A673 (cell line): Measurements from ENCODE around the gene KCNJ5. TPM values are rescaled to one million over a fixed set of nuclear protein-coding genes. Genes with fewer than 3 reads are reported as not detected.

Experiments
- BruUV-seq: library from RNA; stranded (reverse); fragments of 400-500 nt; replicated peaks from 2 replicates; lab custom pipeline; 2021; lab: Mats Ljungman, UMichigan
- CTCF ChIA-PET: fragments of 300-600 bp; sonication (Branson Sonifier 250); formaldehyde crosslinking; loops from one replicate; lab custom pipeline; 2022; ENCODE audit warnings: antibody characterized with exemption; lab: Charles Lee
- POLR2A ChIA-PET: fragments of 300-600 bp; sonication (Branson Sonifier 250); formaldehyde crosslinking; loops from one replicate; lab custom pipeline; 2022; ENCODE audit warnings: antibody characterized with exemption; ENCODE audit not compliant: low non-redundant PET; lab: Charles Lee
- DNase-seq: peaks from one replicate; pipeline ENCODE4 v3.0.0-alpha.2; 2015; ENCODE audit warnings: low spot score
- H3K27ac ChIP-seq: fragments of 200-600 bp; sonication (generic); 2 replicates; pipeline ENCODE4 v1.5.1; 2016; ENCODE audit warnings: mixed run types, low read depth, mild to moderate bottlenecking, mixed read lengths, antibody characterized with exemption, low read length; ENCODE audit not compliant: poor library complexity, severe bottlenecking
- H3K27me3 ChIP-seq: fragments of 200-600 bp; sonication (generic); replicated peaks from 2 replicates; pipeline ENCODE4 v1.6.1; 2017; ENCODE audit warnings: mixed run types, low read depth, mild to moderate bottlenecking, mixed read lengths, antibody characterized with exemption, low read length; ENCODE audit not compliant: insufficient read depth, poor library complexity
- H3K36me3 ChIP-seq: fragments of 200-600 bp; sonication (generic); 2 replicates; pipeline ENCODE4 v1.6.1; 2016; ENCODE audit warnings: mixed run types, mild to moderate bottlenecking, mixed read lengths, antibody characterized with exemption, low read length; ENCODE audit not compliant: insufficient read depth, poor library complexity, severe bottlenecking
- H3K4me1 ChIP-seq: fragments of 200-600 bp; sonication (generic); 2 replicates; pipeline ENCODE4 v1.6.1; 2017; ENCODE audit warnings: mixed run types, mild to moderate bottlenecking, mixed read lengths, antibody characterized with exemption, low read length; ENCODE audit not compliant: insufficient read depth, poor library complexity, severe bottlenecking
- H3K4me3 ChIP-seq: fragments of 200-600 bp; sonication (generic); 2 replicates; pipeline ENCODE4 v1.5.1; 2016; ENCODE audit warnings: low read depth, mixed run types, mild to moderate bottlenecking, mixed read lengths, low read length; ENCODE audit not compliant: poor library complexity, severe bottlenecking
- H3K9me3 ChIP-seq: fragments of 200-600 bp; sonication (generic); 2 replicates; pipeline ENCODE4 v1.6.1; 2016; ENCODE audit warnings: mixed run types, low read depth, mild to moderate bottlenecking, mixed read lengths, antibody characterized with exemption, low read length; ENCODE audit not compliant: poor library complexity, severe bottlenecking
- CTCF ChIP-seq: fragments of 300-800, 200-600 bp; sonication (generic); conservative IDR thresholded peaks from 2 replicates; pipeline ENCODE4 v1.5.1; 2017; ENCODE audit warnings: low read depth, mild to moderate bottlenecking, antibody characterized with exemption, low read length, moderate library complexity, mixed read lengths
- EZH2 ChIP-seq: fragments of 200-600 bp; sonication (generic); IDR thresholded peaks from 2 replicates; pipeline ENCODE4 v1.6.1; 2017; ENCODE audit warnings: borderline replicate concordance, low read depth, mild to moderate bottlenecking, mixed read lengths, antibody characterized with exemption, low read length; ENCODE audit not compliant: poor library complexity, severe bottlenecking
- intact Hi-C: fragments of 100-400 bp; cut with micrococcal nuclease; formaldehyde crosslinking; loops from one replicate; pipeline ENCODE4 v1.10.0; 2022; ENCODE audit not compliant: unreplicated experiment
- total RNA-seq: library from RNA; stranded (reverse); gene quantifications from 2 replicates; pipeline ENCODE4 v1.2.3, GENCODE V29; 2021

The KCNJ5 gene
- total RNA-seq, 1 experiment from 2014 or later = not detected

GRCh38 chr11:128934351-128934750 is 43.2 kb downstream of the KCNJ5 start:
- no peak for DNase-seq
- Histone ChIP-seq H3K27me3 (no peaks in the 10 kb centered on the region), H3K9me3 (no peaks in the 10 kb centered on the region), H3K27ac (no peak overlapping the region), H3K4me1 (peaks cover 6% of the 10 kb centered on the region), H3K4me3 (no peak overlapping the region), H3K36me3 (no peaks in the 10 kb centered on the region)
- intact Hi-C loops = no loop called here
- TF ChIP-seq EZH2 (no peak), CTCF (no peak)
- no TSS peak for BruUV-seq
- ChIA-PET POLR2A (no interaction called here), CTCF (no interaction called here)

GRCh38 chr11:128934926-128935325 is 43.8 kb downstream of the KCNJ5 start:
- intact Hi-C loops = no loop called here
- POLR2A ChIA-PET = no interaction called here
- H3K27ac ChIP-seq = no peak overlapping the region
- TF ChIP-seq CTCF (no peak), EZH2 (no peak)
- no peaks in the 10 kb centered on the region for H3K36me3 ChIP-seq
- no TSS peak for BruUV-seq
- H3K4me1 ChIP-seq = peaks cover 2% of the 10 kb centered on the region
- CTCF ChIA-PET = no interaction called here
- H3K27me3 ChIP-seq = no peaks in the 10 kb centered on the region
- no peaks in the 10 kb centered on the region for H3K9me3 ChIP-seq
- DNase-seq = no peak
- no peak overlapping the region for H3K4me3 ChIP-seq

- intact Hi-C loops = no loop called here
- Histone ChIP-seq H3K4me3 (no peak overlapping the region), H3K27ac (no peak overlapping the region), H3K9me3 (no peaks in the 10 kb centered on the region), H3K4me1 (no peaks in the 10 kb centered on the region), H3K36me3 (no peaks in the 10 kb centered on the region), H3K27me3 (no peaks in the 10 kb centered on the region)
- CTCF ChIA-PET = no interaction called here
- POLR2A ChIA-PET = no interaction called here
- BruUV-seq = no TSS peak
- no peak for TF ChIP-seq CTCF
- DNase-seq = no peak
Measured at GRCh38 chr11:128936606-128937251, 45.6 kb downstream of the KCNJ5 start.
